ENCODE measurements around the gene FMNL3.

DNA sequence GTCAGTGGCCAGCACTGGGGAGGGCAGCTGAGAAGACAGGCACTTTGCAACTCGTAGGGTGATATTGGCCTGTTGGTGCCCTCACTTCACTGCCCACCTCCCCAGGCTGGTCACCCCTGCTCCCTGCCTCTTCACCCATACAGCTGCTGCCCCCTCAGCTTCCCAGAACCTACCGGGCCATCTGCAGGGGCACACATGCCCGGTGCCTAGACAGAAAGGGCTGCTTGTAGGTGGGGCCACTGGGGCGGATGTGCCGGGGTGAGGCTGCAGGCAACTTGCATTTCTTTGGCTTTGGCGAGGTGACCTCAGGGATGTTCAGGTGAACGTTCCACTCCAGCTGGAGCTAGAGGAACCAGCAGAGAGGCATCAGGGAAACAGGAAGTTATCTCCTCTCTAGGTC is 118.9 kb downstream of the FMNL3 start:
- TF ChIP-seq, protein P1, sequence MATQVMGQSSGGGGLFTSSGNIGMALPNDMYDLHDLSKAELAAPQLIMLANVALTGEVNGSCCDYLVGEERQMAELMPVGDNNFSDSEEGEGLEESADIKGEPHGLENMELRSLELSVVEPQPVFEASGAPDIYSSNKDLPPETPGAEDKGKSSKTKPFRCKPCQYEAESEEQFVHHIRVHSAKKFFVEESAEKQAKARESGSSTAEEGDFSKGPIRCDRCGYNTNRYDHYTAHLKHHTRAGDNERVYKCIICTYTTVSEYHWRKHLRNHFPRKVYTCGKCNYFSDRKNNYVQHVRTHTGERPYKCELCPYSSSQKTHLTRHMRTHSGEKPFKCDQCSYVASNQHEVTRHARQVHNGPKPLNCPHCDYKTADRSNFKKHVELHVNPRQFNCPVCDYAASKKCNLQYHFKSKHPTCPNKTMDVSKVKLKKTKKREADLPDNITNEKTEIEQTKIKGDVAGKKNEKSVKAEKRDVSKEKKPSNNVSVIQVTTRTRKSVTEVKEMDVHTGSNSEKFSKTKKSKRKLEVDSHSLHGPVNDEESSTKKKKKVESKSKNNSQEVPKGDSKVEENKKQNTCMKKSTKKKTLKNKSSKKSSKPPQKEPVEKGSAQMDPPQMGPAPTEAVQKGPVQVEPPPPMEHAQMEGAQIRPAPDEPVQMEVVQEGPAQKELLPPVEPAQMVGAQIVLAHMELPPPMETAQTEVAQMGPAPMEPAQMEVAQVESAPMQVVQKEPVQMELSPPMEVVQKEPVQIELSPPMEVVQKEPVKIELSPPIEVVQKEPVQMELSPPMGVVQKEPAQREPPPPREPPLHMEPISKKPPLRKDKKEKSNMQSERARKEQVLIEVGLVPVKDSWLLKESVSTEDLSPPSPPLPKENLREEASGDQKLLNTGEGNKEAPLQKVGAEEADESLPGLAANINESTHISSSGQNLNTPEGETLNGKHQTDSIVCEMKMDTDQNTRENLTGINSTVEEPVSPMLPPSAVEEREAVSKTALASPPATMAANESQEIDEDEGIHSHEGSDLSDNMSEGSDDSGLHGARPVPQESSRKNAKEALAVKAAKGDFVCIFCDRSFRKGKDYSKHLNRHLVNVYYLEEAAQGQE (IDR thresholded peaks at IDR 0.05; ENCODE audit: low read depth, low read length): no peak
- TF ChIP-seq RAD21 (IDR thresholded peaks at IDR 0.05; ENCODE audit: low read length) (no peak), NFIC (IDR thresholded peaks at IDR 0.05; ENCODE audit: borderline replicate concordance) (no peak), JUND (IDR thresholded peaks at IDR 0.05) (no peak), ZBTB33 (IDR thresholded peaks at IDR 0.05; ENCODE audit: borderline replicate concordance, low read depth) (no peak)
- TF ChIP-seq, protein P2, sequence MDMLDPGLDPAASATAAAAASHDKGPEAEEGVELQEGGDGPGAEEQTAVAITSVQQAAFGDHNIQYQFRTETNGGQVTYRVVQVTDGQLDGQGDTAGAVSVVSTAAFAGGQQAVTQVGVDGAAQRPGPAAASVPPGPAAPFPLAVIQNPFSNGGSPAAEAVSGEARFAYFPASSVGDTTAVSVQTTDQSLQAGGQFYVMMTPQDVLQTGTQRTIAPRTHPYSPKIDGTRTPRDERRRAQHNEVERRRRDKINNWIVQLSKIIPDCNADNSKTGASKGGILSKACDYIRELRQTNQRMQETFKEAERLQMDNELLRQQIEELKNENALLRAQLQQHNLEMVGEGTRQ (IDR thresholded peaks at IDR 0.05; ENCODE audit: borderline replicate concordance, low read depth, low read length): no peak
